HG03520 (cell line): ENCODE results near the gene ATG10.
"Not testable (repeated sequence)": the region's sequence is repeated elsewhere in the genome, so short reads cannot be mapped to it uniquely, and the experiment has no call there.

ENCODE experiments used
- ATAC-seq: cut with Tn5 transposase; IDR thresholded peaks from one replicate; pipeline ENCODE4 v1.9.1; 2021; ENCODE audit warnings: mild to moderate bottlenecking, moderate library complexity; ENCODE audit not compliant: unreplicated experiment

ATG10 gene

DNA sequence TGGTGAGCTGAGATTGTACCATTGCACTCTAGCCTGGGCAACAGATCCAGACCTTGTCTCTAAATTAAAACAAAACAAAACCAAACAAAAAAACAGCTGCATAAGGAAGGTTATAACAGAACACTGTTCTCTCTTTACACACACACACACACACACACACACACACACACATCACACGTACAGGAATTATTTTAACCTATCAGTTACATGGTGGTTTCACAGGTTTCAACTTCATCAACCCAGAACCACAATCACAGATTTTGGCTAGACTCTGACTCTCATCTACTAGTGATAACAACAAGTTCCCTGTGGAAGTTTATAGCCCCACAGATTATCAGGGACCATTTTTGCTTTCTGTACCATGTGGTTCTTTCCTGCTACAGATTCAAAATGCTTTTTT is 246.1 kb downstream of the ATG10 start:
- ATAC-seq: no peak

DNA sequence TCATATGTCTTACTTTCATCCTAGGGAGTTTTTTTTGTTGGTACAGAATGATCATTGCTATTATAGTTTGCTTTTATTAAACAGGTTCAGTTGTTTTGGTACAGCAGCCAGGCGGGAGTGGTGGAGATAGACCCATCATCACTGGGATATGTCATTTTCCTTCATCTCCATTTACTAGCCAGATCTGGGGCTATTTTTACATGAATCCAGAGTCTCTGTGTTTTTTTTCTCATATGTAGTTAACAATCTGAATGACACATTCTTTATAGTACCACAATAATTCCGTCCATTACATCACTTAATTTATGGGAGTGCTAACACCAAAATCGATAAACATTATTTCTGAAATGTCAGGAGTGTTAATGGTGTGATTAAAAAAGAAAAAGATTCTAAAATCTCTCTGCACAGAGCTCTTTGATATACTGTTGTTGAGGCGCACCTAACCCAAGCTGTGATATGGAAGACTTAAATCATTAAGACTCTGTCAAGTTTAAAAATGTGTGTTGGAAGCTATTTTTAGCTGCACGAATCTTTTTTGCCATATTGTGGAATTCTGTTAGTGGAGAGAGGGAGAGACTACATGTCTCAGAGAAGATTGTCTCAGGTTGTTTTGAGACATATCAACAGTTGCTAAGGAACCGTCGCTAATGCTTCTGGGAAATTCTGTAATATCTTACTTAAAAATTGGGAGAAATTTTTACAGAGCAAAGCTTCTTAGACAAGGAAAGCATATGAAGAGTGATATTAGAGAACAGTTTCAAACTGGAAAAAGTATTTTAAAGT is 246.7 kb downstream of the ATG10 start:
- no peak for ATAC-seq

DNA sequence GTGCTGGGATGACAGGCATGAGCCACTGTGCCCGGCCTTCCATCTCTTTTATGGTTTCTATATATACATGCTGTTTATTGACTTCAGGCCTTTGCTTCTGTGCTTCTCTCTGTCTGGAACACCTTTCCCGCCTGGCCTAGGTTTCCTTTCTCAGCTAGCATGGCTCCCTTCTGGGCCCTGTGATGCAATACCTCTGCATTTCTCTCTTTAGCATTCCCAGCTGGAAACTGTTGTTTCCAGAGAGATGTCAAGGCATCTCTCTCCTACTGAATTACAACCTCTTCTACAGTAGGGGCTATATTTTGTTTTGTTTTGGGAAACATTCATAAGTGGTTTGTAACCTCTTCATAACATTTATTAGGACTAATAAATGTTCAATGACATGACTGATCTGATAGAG is 249.2 kb downstream of the ATG10 start:
- ATAC-seq: no peak

DNA sequence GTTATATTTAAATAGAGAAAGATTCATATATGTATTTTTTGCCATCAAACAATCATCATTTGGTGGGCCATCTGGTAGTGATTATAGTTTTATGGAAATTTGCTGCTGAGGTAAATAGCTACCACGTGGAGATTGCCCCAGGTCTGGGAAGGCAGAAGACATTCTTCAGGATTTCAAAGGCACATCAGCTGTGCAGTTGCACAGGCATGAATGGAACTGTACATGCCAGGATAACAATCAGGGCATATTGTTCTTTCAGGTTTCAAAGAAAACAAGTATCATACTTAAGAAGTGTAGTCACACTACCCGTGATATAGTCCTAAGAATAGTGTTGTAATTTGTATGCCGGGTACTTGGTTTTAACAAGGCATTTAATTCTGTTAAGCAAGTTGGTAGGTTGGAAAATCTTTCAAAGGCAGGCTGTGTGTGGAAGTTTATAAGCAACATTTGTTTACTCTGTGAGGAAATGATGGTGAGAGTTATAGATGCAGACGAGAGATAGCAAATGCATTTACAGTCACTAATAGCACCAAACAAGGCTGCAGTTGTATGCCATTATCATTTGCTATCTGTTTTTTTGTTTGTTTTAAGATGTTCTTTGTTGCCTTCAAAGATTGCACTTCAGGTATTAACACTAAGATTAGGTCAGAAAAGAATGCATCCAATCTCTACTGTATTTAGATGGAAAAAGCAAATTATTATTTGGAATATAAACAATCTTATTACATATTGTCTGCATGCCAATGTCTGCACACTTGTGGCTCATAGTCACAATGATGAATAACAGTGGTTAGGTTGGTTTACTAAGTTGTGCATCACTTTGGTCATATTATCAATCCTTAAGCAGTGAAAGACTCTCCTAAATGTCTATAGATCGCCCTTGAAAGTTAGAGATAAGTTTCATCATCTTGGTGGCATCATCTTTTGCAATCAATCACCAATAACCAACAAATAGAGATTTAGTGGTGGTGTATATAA is 251.1 kb downstream of the ATG10 start:
- no peak for ATAC-seq

DNA sequence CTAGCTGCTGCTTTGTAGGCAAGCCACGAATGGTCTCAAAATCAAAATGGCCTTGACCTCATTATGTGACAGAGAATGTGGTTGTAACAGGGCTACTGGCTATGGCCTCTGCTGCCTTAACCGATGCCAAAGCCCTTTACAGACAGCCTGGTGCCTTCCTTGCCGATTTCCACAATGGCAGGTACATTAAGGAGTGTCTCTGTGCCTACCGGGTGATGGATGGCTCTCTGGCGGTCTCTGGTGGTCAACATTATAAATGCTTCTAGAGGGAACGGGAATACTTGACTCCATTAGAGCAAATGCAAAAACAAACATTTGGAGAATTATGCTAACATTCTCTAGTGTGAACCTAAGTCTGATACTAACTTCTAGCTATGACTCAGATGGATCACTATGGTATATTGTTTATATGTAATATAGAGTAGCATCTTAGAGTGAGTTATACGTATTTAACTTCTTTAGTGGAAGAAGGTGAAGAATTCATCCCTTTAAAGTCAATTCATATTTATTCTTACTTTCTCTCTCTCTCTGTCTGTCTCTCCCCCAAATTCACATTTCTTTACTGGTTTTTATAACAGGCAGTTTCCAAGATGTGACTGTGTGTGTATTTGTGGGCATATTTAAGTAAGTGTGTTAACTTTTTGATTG is 253.8 kb downstream of the ATG10 start:
- ATAC-seq: peak; percentile 88

DNA sequence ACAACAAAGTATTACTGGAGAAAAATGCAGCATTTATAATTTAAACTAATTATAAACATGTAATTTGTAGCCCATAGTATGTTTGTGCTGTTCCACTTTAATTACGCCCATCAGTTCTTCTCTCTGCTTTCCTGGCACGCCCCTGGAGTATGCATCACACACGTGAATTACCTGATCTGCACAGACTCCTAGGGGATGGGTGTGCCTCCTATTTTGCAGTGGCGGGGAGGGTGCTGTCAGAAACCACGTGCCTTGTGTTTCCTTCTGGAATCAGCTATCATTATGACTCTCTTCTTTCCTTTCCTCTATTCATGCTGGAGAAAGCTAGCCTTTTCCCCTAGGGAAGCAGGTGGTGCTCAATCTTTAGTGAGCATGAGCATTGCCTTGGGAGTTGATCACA is 263.1 kb downstream of the ATG10 start:
- ATAC-seq: no peak

DNA sequence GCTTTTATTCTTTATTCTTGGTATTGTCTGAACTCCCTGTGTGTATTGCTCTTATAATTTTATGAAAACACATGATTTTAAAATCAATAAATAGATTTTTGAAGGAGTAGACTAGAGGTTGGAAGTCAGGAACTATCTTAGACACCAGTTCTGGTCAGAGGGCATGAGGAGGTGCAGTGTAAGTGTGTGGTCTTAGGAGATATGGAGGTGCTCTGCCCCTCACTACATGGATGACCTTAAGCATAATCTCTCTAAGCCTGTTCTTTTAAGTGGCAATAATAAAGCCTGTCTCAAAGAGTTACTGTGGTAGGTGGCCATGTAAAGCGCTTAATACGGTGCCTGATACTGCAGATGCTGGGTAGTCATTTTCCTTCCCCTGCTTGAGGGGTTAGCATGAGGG is 272.3 kb downstream of the ATG10 start:
- ATAC-seq: no peak

DNA sequence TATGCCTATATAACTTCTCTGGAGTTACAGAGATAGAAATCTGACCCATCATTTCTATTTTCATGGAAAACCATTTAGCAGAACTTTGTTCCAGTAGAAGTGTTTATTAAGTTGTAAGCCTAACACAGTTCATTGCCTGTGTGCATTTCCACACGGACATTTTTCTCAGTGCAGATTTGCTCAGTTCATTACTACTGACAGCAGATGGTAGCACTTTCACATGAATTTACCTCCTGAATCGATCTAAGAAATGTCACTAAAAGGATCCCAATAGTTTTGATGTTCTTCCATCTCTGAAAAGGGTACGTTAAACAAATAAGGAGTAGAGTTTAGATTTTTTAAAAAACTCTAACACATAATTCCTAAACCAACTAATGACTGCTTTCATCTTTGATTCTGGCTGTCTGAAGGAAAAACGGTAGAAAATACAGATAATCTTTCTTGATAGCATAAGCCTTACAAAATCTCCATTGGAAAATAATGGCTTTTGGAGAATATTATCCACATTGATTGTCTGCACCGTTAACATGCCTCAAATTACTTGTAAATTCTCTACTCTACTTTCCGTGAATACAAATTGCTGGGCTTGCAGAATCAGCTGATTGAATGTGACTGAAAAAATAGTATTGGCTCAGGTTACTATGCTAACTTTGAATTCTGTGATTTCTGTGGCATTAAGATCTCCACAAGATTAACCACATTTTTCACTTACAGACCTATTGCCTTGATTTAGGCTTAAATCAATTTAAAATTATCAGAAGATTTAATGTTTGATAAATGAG is 273.2 kb downstream of the ATG10 start:
- no peak for ATAC-seq

DNA sequence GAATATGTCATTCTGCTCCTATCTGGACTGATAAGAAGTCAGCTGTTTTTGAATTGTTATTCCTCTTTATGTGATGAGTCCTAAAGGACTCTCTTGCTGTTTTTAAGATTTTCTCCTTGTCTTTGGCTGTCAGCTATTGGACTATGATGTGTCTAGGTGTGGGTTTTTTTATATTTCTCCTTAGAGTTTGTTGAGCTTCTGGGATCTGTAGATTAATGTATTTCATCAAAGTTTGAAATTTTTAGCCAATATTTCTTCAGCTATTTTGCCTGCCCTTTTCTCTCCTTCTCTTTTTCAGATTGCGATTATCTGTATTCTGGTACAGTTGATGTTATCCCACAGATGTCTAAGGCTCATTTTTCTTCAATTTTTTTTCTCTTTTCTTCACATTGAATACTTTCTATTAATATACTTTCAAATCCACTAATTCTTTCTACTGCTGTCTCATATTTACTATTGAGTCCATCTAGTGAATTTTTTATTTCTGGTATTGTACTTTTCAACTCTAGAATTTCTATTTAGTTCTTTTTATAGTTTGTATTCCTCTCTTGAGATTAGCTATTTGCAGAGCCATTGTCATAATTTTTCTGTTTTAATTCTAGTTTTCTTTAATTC is 275.2 kb downstream of the ATG10 start:
- no peak for ATAC-seq

DNA sequence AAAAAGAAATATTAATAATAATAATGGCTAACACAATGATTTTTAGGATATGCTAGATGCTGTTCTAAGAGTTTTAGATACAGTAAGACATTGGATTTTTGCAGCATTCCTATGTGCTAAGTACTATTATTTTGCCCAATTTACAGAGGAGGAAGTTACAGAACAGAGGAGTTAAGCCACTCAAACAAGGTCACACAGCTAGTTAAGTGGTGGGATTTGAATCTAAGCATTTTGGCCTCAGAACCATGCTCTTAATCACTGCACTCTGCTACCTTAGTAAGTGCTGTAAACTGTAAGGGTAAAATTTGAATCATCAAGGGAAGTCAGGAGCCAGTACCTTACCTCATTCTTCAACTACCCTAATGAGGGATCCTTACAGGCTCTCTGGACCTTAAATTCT is 280.9 kb downstream of the ATG10 start:
- no peak for ATAC-seq

DNA sequence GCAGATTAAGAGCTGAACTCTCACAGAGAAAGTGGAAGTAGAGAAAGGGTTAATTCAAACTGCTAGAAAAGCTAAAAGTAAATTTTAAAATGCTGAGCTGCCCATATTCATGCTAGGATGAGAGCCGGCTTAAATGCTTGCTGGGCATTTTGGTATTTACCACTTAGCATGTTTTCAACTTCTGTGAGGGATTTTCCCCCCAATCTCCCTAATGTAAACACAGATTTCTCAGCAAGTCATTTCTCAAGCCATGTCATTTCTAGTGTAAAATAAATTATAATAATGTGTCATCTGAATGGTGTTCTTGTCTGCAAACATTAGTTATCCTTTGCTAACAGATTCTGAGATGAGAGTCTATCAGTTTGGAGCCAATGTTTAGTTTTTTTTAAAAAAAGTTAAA is 284.0 kb downstream of the ATG10 start:
- ATAC-seq: no peak

DNA sequence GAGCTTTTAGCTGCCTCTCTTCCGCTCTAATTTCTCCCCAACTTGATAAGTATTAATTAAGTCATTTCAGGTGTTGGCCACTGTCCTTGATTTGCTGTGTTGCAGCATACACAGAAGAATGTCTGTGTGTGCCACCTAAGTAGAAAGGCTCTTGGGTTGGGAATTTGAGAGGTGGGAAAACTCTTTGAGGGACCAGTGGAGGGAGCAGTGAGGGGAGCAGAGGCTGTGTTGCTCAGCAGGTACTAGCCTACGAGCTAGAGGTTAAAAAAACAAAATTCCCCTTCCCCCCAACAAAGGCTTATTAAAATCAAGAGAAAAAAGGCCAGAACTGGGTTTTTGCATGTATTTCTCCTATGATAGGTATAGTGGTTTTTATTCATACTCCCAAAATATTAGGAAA is 285.4 kb downstream of the ATG10 start:
- ATAC-seq: no peak

DNA sequence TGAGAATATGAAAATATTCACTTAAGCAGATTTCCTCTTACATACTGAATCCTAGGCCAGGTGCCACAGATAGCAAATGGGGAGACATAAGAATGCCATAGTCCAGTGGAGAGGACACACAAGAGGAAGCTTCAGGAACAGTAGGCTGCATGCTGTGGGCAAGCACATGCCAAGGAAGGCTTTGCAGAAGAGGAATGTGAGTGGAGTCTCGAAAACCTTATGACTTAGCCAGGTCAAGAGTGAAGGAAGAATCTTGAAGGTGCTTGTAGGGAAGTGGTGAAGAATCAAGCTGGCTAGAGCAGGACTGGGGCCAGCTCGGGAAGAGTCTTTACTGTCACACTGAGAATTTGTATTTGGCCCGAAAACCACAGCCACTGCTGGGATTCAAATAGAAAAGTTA is 285.9 kb downstream of the ATG10 start:
- ATAC-seq: no peak

DNA sequence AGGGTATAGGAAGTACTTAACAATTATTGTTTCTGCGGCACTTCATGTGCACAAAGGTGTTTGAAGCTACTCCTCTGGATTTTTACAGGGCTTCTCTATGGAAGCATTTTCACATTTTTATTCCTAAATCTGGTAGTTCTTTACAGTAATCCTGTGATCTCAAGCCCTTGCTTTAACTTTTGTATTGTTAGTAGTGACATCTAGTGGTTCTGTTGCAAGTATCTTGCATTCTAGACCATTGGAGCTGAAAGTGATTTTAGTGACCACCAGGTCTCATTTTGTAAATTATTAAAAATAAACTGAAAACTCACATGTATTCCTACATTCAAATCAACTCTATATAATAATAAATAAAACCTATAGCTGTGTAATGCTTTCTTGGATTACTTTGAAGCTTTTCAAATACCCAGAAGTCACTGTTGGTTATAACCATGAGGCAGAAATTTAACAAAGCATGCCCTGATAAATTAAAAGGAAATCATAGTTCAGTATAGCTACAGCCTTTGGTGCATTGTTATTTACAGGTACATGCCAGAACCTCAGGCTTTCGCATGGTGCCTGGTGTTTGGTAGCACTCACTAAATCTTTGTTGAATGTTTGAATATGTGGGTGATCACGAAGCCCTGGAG is 287.5 kb downstream of the ATG10 start:
- ATAC-seq: no peak

DNA sequence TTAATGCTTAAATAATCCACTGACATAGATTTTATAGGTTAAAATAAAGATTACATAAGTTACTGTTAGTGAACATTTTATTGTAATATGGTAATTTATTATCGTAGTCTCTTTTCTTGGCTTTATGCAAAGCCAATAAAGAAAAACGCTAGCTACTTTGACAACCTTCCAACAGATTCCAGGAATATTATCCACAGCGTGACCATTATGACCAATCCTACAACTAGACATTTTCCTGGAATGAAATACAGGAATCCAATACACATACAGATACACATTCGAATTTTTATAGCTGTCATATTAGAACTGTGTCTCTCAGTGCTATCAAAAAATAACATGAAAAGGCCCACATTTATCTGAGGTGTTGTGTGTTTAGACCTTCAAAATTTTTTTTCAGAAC is 293.2 kb downstream of the ATG10 start:
- ATAC-seq: no peak

DNA sequence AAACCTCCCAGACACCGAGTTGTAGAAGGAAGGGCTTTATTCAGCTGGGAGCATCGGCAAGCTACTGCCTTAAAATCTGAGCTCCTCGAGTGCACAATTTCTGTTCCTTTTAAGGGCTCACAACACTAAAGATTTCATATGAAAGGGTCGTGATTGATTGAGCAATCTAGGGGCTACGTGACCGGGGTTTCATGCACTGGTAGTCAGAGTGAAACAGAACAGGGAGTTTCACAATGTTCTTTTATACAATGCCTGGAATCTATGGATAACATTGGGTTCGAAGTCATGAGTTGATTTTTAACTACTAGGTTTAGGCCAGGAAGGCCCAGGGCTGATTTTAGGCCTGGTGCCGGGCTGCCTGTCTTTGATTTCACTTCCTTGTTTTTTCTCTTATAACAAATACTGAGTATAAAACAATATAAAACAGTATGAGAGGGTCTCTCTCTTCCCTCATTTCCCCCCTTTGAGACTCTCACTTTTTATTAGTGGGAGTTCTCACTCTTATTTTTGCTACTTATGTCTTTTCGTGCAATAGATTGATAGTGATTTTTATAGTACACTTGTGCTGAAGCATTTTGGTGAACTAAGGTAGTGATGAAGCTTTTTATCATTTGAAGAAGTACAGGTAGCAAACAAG is 295.6 kb downstream of the ATG10 start:
- ATAC-seq: not testable (repeated sequence)

DNA sequence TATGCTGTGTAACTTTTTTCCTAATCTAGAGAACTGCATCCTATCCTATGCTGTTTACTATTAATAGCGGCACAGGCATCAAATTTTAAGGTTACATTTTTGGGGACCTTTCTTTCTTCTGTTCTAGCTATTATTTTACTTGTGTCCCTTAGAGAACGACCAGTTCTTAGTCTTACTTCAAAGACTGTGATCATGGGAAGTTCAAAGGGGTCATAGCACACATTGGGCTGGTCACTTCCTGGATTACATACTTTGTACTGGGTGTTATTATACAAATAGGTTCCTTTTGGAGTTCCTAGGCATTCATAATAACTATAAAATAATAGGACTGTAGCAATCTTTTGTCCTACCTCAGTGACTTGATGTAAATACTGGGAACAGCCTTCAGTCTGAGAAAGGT is 297.5 kb downstream of the ATG10 start:
- ATAC-seq: not testable (repeated sequence)

DNA sequence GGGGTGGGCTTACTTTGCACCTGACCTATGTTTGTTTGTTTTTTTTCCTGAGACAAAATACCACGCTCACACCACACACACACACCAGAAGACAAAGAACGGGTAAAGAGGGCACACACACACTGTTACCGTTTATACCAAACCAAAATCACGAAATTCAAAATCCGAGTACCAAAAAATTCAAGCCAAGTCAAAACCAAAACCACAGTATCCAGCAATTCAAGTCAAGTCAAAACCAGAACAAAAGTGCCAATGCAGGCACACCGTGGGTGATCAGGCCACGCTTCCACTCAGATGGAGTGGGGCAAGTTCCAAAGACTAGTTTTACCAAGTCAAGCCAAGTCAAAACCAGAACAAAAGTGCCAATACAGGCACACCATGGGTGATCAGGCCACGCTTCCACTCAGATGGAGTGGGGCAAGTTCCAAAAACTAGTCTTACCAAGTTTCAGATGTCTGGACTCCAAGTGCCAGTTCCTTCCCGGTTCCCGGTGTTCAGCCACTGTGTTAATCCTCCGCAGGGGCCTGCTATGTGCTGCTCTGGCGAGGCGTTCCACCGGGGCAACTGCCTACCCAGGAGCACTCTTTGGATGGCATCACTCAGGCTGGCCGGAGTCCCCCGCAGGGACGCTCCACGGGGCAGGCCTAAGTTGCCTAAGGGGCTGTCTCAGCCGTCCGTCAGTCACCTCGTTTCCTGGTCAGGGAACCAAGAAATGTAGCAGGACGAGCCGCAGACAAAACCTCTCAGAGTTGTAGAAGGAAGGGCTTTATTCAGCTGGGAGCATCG is 300.9 kb downstream of the ATG10 start:
- not testable (repeated sequence) for ATAC-seq

DNA sequence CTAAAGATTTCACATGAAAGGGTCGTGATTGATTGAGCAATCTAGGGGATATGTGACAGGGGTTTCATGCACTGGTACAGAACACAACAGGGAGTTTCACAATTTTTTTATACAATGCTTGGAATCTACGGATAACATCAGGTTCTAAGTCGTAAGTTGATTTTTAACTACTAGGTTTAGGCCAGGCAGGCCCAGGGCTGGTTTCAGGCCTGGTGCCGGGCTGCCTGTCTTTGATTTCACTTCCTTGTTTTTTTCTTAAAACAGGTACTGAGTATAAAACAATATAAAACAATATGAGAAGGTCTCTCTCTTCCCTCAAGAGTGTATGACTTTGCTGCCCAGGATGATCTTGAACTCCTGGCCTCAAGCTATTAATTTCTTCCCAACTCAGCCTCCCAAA is 301.6 kb downstream of the ATG10 start:
- ATAC-seq: not testable (repeated sequence)
